Measurements from ENCODE around the gene SLC5A11. TPM values are rescaled to one million over a fixed set of nuclear protein-coding genes. Genes with fewer than 3 reads are reported as not detected.
"Not testable (repeated sequence)": the region's sequence is repeated elsewhere in the genome, so short reads cannot be mapped to it uniquely, and the experiment has no call there.

SLC5A11 gene
- total RNA-seq, 1 donor from 2014 or later = 0.27 TPM

DNA sequence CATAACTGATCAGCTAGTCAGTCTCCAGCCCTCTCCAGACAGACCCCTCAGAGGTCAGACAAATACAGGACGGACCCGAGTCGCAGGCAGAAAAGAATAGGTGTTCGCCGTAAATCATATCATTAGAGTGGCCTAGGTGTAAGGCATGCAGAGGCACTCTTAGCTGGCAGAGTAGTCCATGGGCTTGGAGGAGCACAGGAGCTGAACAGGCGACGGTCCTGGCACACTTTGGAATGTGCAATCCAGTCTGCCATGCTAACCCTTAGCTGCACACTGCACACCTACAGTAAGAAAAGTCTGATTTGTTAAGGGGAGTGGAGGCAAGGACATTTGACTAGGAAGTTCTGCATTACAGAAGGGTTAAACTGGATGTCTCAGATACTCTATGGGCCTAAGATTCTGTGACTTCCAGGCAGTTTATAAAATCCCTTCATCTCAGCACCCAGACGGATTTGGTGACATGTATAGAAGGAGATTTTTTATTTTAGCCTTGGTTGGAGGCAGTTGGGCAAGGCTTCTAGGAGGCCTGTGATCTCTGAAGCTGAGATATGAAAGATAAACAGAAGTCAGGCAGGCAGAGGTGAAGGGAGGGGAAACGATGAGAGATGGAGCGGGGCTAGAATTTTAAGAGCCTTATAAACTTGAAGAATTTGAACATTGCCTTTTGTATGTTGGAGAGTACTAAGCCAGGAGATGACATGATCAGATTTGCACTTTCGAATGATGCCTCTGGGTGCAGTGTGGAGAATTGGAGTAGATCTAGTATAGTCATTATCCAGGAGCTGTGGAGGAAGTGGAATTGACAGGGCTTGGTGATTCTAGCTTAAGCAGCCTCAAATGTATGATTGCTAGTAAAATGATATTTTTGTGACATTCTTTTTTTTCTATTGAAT, 34.6 kb upstream of the SLC5A11 start:
- Histone ChIP-seq H3K9me3 (no peaks in the 10 kb centered on the region), H3K4me3 (no peak overlapping the region), H3K36me3 (peaks cover 100% of the 10 kb centered on the region), H3K27ac (no peak overlapping the region), H3K4me1 (no peaks in the 10 kb centered on the region), H3K27me3 (ENCODE audit: low read depth) (no peaks in the 10 kb centered on the region)
- ATAC-seq (no peak), DNase-seq (no peak)
- intact Hi-C loops (cut with DNase I) = no loop called here
- TF ChIP-seq, protein P1, sequence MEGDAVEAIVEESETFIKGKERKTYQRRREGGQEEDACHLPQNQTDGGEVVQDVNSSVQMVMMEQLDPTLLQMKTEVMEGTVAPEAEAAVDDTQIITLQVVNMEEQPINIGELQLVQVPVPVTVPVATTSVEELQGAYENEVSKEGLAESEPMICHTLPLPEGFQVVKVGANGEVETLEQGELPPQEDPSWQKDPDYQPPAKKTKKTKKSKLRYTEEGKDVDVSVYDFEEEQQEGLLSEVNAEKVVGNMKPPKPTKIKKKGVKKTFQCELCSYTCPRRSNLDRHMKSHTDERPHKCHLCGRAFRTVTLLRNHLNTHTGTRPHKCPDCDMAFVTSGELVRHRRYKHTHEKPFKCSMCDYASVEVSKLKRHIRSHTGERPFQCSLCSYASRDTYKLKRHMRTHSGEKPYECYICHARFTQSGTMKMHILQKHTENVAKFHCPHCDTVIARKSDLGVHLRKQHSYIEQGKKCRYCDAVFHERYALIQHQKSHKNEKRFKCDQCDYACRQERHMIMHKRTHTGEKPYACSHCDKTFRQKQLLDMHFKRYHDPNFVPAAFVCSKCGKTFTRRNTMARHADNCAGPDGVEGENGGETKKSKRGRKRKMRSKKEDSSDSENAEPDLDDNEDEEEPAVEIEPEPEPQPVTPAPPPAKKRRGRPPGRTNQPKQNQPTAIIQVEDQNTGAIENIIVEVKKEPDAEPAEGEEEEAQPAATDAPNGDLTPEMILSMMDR (IDR thresholded peaks at IDR 0.05) = no peak

DNA sequence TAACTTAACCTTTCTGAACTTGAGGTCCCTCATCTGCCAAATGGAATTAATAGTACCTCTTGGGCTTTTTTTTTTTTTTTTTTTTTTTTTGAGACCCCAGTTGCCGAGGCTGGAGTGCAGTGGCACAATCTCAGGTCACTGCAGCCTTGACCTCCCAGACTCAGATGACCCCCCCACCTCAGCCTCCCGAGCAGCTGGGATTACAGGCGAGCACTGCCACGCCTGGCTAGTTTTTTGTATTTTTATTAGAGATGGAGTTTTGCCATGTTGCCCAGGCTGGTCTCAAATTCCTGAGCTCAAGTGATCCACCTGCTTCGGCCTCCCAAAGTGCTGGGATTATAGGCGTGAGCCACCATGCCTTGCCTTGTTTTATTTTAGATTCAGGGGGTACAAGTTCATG, 33.0 kb upstream of the SLC5A11 start:
- H3K27me3 ChIP-seq (ENCODE audit: low read depth); DNase-seq; intact Hi-C loops (cut with DNase I); H3K9me3 ChIP-seq; H3K4me3 ChIP-seq; ATAC-seq; H3K4me1 ChIP-seq; H3K27ac ChIP-seq: not testable (repeated sequence)
- peaks cover 100% of the 10 kb centered on the region for H3K36me3 ChIP-seq

DNA sequence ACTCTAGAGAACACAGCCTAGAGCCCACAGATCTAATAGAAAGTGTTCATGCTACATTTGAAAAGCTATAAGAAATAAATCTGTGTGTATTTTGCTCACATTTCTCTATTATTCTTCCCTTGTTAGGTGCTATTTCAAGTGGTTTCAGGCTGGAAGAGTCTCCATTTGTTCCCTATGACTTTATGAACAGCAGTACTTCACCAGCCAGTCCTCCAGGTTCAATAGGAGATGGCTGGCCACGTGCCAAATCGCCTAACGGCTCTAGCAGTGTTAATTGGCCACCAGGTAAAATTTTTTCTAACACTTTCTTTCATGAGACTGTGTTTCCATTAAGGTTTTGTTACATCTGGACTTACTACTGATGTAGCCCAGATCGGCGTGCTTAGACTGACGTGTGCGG, 30.7 kb upstream of the SLC5A11 start:
- Histone ChIP-seq H3K27me3 (ENCODE audit: low read depth) (no peaks in the 10 kb centered on the region), H3K4me1 (peaks cover 17% of the 10 kb centered on the region), H3K4me3 (no peak overlapping the region), H3K36me3 (peaks cover 100% of the 10 kb centered on the region), H3K9me3 (no peaks in the 10 kb centered on the region), H3K27ac (no peak overlapping the region)
- no peak for DNase-seq
- intact Hi-C loops (cut with DNase I) = no loop called here
- TF ChIP-seq, protein P1 (IDR thresholded peaks at IDR 0.05) = no peak
- no peak for ATAC-seq

DNA sequence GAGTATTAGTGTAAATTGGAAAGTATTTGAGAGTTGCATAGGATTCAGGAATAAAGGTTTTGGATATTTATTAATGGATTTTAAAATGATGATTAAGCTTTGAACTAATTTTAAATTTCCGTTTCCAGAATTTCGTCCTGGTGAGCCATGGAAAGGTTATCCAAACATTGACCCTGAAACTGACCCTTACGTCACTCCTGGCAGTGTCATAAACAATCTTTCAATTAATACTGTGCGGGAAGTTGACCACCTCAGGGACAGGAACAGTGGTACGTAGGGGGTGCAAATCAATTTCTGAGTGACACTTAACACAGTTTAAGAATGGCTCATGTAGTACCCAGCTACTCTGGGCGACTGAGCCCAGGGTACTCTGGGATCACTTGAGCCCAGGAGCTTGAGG, 29.1 kb upstream of the SLC5A11 start:
- ATAC-seq (no peak), DNase-seq (no peak)
- no peaks in the 10 kb centered on the region for H3K27me3 ChIP-seq (ENCODE audit: low read depth)
- H3K27ac ChIP-seq = no peak overlapping the region
- intact Hi-C loops (cut with DNase I) = no loop called here
- H3K4me3 ChIP-seq = no peak overlapping the region
- no peaks in the 10 kb centered on the region for H3K9me3 ChIP-seq
- H3K4me1 ChIP-seq = peaks cover 18% of the 10 kb centered on the region
- TF ChIP-seq, protein P1 (IDR thresholded peaks at IDR 0.05) = no peak
- H3K36me3 ChIP-seq = peaks cover 100% of the 10 kb centered on the region

DNA sequence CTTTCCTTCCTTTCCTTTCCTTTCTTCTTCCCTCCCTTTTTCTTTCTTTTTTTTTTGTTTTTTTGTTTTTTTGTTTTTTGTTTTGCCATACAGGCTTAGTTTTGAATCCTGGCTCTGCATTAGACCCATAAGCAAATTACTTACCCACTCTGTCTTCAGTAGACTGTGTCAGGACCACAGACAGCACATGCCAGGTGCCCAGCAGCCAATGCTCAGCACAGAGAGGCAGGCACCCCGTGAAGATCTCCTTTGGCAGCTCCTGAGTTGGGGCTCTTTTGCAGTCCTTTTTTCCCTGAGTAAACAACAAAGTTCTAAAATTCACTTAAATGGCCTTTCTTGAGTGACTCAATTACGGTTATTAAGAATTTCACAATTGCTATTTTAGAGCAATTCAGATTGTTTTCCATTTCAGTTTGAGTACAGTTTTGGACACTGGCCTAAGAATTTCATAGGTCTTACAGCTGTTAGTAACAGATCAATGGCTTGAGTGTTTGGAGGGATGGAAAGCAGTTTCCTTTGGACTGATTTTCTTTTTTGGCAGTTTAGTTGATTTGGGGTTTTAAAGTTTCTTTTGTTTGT, 26.2 kb upstream of the SLC5A11 start:
- DNase-seq = no peak
- ATAC-seq = peak; percentile 40 to 67
- H3K36me3 ChIP-seq = peaks cover 100% of the 10 kb centered on the region
- TF ChIP-seq, protein P1 (IDR thresholded peaks at IDR 0.05) = no peak
- no peaks in the 10 kb centered on the region for H3K27me3 ChIP-seq (ENCODE audit: low read depth)
- intact Hi-C loops (cut with DNase I) = no loop called here
- H3K9me3 ChIP-seq = no peaks in the 10 kb centered on the region
- H3K27ac ChIP-seq = no peak overlapping the region
- peaks cover 18% of the 10 kb centered on the region for H3K4me1 ChIP-seq
- H3K4me3 ChIP-seq = no peak overlapping the region

DNA sequence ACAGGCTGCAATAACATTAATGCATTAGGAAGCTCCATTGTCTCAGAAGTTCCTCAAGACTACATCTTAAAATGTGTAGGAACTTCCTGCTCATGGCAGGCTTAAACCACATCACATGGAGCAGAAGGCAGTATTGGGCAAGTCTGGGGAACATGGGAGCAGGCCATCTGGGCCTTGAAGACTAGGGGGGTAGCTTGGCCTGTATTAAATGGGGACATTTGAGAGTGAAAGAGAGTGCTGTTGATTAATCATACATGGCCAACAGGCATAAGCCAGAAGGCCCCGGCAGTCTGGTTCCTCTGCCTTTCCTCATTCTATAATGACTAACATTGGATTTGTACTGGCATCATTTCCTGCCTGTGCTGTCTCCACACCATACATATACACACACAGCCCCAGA, 25.2 kb upstream of the SLC5A11 start:
- peaks cover 18% of the 10 kb centered on the region for H3K4me1 ChIP-seq
- no peak overlapping the region for H3K27ac ChIP-seq
- peaks cover 100% of the 10 kb centered on the region for H3K36me3 ChIP-seq

More for the DNA sequence above, 25.2 kb upstream of the SLC5A11 start:
- Histone ChIP-seq H3K27me3 (ENCODE audit: low read depth) (no peaks in the 10 kb centered on the region), H3K4me3 (no peak overlapping the region), H3K9me3 (no peaks in the 10 kb centered on the region)
- TF ChIP-seq, protein P1 (IDR thresholded peaks at IDR 0.05) = no peak
- ATAC-seq (no peak), DNase-seq (no peak)
- intact Hi-C loops (cut with DNase I) = no loop called here

Measured in lower lobe of right lung (tissue), 2 donors.